NCI-H1694 (cell line): ENCODE data around the gene PIP4K2B.
"Not testable (repeated sequence)": the region's sequence is repeated elsewhere in the genome, so short reads cannot be mapped to it uniquely, and the experiment has no call there.

Experiments
- DNase-seq: peaks from one replicate; lab custom pipeline; 2025; lab: John Stamatoyannopoulos, UW

Gene PIP4K2B

GRCh38 chr17:38799501-38800236 lies at the start of gene PIP4K2B:
Gene PIP4K2B (minus strand): TSS chr17:38799556. CDS start chr17:38799424, 132 bp downstream.
- peak; percentile 98 for DNase-seq

- no peak for DNase-seq
Observed at GRCh38 chr17:38848557-38848891, 49.2 kb upstream of the PIP4K2B start.

- no peak for DNase-seq
Observed at GRCh38 chr17:38844261-38844757, 45.0 kb upstream of the PIP4K2B start.

GRCh38 chr17:38825762-38826247 lies 26.4 kb upstream of the PIP4K2B start:
- no peak for DNase-seq

- DNase-seq: peak; percentile 92
Observed at GRCh38 chr17:38824899-38825761, 25.8 kb upstream of the PIP4K2B start, which contains the start of gene CWC25. Gene CWC25 (minus strand): TSS chr17:38825321. CDS start chr17:38825183, 138 bp downstream.

GRCh38 chr17:38815576-38816193 lies 16.3 kb upstream of the PIP4K2B start:
- no peak for DNase-seq

- no peak for DNase-seq
Observed at GRCh38 chr17:38809828-38810227, 10.5 kb upstream of the PIP4K2B start.

GRCh38 chr17:38800237-38800760 lies 943 bp upstream of the PIP4K2B start:
- DNase-seq: no peak

GRCh38 chr17:38798614-38799500 lies 499 bp downstream of the PIP4K2B start:
- no peak for DNase-seq

GRCh38 chr17:38797828-38798227 lies 1.5 kb downstream of the PIP4K2B start:
- no peak for DNase-seq

- DNase-seq: no peak
Observed at GRCh38 chr17:38797158-38797490, 2.2 kb downstream of the PIP4K2B start.

GRCh38 chr17:38796451-38797157 lies 2.8 kb downstream of the PIP4K2B start:
- no peak for DNase-seq

- DNase-seq: no peak
Observed at GRCh38 chr17:38794221-38794620, 5.1 kb downstream of the PIP4K2B start.

- no peak for DNase-seq
Observed at GRCh38 chr17:38791162-38791561, 8.2 kb downstream of the PIP4K2B start.

- DNase-seq: not testable (repeated sequence)
Observed at GRCh38 chr17:38790148-38790707, 9.1 kb downstream of the PIP4K2B start.

- no peak for DNase-seq
Observed at GRCh38 chr17:38789185-38789584, 10.2 kb downstream of the PIP4K2B start.

GRCh38 chr17:38787999-38788398 lies 11.4 kb downstream of the PIP4K2B start:
- DNase-seq: not testable (repeated sequence)

GRCh38 chr17:38786372-38786771 lies 13.0 kb downstream of the PIP4K2B start:
- DNase-seq: no peak

GRCh38 chr17:38783227-38783626 lies 16.1 kb downstream of the PIP4K2B start:
- no peak for DNase-seq
